Kidney tubule cell (primary cell): Measurements from ENCODE around the gene TEPSIN.
A peak's percentile ranks its signal among the peaks of the same experiment; 100 is the strongest.

Experiments
- DNase-seq: peaks from one replicate; pipeline ENCODE4 v3.0.0-alpha.2; 2018; ENCODE audit warnings: low spot score

TEPSIN gene

GRCh38 chr17:81219476-81220180 lies 19.2 kb downstream of the TEPSIN start:
- no peak for DNase-seq

GRCh38 chr17:81218991-81219390 lies 19.9 kb downstream of the TEPSIN start:
- DNase-seq: no peak

DNA sequence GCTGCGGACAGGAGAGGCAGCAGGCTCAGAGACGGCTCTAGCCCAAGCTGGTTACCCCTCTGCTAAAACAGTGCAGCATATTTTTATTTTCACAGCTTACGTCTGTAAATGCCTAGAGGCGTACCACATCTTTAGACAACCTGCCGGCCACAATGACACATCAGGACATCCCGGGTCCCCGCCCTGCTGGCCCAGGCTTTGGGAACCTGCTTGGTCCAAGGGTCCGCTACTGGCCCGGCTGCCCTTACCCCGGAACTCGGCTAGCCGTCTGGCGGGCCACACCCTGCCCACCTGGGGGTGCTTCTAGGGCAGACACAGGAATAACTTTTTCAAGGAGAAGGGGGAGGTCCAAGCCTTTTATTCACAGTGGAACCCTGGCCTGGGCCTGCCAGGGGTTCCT lies 20.4 kb downstream of the TEPSIN start:
- no peak for DNase-seq

GRCh38 chr17:81217491-81217890 lies 21.4 kb downstream of the TEPSIN start:
- DNase-seq: no peak

DNA sequence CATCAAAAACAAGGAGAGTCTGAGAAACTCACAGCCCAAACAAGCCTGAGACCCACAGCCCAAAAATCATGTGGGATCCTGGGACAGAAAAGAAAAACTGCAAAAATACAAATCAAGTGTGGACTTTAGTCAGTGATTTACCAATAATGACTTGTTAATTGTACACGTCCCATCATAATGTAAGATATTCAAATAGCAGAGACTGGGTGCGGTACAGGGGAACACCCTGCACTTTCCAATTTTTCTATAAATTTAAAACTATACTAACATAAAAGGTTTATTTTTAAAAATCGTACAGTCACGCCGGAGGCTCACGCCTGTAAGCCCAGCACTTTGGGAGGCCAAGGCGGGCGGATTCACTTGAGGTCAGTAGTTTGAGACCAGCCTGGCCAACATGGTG lies 24.9 kb downstream of the TEPSIN start:
- no peak for DNase-seq

DNA sequence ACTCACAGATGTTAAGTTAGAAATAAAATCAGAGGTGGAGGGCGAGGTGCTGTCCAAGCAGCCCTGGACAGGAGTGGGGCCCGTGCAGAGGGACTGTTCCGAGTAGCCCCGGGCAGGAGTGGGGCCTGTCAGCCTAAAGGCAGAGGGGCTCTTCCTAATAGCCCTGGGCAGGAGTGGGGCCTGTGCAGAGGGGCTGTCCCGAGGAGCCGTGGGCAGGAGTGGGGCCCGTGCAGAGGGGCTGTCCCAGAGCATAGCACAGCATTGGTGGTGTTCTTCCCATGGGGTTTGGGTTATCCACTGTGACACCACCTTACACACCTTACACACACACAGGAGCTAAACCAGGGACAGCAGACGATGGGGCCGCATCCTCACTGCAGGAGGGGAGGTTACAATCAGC lies 26.5 kb downstream of the TEPSIN start:
- no peak for DNase-seq

DNA sequence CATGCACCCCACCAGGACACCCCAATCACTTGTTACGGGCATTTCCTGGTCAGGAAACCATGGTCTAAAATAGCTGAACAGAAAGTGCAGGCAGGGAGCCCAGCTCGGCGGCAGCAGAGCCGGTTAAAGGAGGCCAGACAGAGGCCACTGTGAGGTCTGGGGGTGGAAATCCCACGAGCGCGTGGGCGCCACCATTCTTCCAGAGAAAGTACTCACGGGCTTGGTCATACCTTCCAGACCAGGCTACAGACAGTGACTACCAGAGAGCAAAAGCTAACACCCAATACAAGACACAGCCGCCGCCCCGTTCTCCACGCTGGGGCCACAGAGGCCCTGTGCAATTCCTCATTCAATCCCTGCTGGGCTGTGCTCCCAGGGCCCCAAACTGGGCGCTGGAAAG lies 28.0 kb downstream of the TEPSIN start:
- DNase-seq: no peak

DNA sequence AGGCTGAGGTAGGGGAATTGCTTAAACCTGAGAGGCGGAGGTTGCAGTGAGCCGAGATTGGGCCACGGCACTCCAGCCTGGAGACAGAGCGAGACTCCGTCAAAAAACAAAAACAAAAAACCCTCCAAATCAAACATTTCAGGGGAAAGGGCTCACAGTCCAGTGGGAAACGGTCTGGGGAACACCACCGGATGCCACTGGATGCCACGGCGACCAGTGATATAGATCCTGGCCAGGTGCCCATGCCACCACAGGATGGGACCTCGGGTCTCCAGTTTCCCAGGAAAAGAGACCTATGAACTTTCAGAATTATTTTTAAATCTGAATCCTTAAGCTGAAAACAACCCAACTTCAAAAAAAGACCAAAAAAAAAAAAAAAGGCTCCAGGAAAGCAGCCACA lies 28.4 kb downstream of the TEPSIN start:
- no peak for DNase-seq

GRCh38 chr17:81209141-81209540 lies 29.7 kb downstream of the TEPSIN start:
- no peak for DNase-seq

GRCh38 chr17:81208651-81209050 lies 30.2 kb downstream of the TEPSIN start:
- no peak for DNase-seq

DNA sequence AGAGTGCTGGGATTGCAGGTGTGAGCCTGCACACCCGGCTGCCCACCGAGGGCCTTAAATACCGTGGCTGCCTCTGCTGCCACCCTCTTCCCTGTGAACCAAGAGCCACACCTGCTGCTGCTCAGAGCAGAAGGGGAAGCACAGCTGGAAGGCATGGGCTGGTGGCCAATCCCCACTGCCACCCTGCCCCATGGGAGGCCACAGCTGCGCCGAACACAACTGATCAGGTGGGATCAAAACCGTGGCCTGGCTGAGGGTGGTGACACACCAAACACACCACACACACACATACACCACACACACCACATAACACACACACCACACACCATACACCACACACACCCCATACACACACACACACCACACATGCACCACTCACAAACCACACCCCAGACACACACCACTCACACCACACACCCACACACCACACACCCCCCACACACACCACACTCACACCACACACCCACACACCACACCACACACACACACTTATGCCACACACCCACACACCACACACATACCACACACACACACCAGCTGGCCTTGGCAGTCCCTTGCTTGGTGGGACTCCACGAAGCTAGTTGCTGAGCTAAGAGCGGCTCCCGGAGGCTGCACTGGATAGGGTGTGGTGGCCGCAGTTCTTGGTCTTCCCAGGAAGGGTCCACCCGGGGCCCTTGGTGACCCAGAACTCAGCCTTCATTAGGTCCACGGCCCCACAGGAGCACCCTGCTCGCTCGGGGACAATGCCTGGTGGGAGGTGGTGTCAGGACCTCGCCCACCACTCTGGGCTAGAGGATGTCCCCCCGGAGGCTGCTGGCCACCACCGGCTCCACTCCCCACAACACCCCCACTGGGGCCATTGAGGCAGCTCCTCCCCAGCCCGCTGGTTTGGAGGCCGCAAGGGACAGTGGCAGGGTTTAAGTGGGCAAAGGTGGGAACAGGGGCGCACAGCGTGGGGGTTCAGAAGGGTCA lies 31.0 kb downstream of the TEPSIN start:
- no peak for DNase-seq

GRCh38 chr17:81206657-81207056 lies 32.2 kb downstream of the TEPSIN start:
- DNase-seq: no peak

DNA sequence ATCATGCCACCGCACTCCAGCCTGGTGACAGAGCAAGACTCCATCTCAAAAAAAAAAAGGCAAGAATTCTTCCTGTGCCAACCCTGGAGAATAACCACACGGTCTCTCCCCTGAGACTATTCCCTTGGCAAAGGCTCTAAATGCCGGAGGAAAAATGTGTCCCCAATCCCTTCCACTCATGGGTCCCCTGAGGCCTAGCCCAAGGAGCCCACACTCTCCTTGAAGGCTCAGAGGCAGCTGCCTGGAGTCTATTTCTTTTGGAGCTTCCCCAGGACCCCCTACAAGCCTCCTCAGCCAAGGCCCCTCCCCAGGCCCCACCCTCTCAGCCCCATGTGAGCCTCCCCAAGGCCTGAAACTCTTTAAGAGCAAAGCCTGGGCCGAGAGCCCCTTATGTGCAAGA lies 32.7 kb downstream of the TEPSIN start:
- no peak for DNase-seq

DNA sequence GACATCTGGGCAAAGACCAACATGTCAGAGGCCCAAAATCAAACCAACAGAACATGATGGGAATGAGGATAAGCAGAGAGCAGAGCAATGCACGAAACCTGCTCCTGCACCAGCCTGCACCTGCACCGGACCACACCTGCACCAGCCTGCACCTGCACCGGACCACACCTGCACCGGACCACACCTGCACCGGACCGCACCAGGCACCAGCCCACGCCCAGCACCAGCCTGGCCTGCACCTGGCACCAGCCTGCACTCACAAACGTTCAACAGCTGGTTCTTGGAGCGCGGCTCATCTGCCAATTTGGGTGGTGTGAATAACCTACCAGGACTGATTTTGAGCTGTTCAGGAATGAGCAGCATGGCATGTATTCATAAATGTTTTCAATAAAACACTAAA lies 34.3 kb downstream of the TEPSIN start:
- no peak for DNase-seq

- no peak for DNase-seq
Measured at GRCh38 chr17:81203136-81203535, 35.7 kb downstream of the TEPSIN start.

DNA sequence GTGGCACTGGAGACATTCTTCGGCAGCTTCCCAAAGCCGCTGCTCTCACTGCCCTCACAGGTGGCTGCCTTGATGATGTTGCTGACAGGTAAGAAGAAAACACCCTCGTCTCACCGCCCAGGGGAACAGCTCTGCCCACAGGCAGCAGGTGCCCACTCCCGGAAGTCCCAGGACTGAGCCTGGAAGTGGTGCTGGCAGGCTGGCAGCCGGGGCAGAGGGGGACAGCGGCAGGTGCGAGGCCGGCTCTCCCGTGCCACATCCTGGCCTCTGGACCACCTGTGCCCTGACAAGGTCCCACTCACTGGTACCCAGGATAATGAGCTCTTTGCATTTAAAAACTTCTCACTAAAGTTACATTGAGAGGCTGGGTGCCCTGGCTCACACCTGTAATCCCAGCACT lies 36.5 kb downstream of the TEPSIN start:
- DNase-seq: no peak

DNA sequence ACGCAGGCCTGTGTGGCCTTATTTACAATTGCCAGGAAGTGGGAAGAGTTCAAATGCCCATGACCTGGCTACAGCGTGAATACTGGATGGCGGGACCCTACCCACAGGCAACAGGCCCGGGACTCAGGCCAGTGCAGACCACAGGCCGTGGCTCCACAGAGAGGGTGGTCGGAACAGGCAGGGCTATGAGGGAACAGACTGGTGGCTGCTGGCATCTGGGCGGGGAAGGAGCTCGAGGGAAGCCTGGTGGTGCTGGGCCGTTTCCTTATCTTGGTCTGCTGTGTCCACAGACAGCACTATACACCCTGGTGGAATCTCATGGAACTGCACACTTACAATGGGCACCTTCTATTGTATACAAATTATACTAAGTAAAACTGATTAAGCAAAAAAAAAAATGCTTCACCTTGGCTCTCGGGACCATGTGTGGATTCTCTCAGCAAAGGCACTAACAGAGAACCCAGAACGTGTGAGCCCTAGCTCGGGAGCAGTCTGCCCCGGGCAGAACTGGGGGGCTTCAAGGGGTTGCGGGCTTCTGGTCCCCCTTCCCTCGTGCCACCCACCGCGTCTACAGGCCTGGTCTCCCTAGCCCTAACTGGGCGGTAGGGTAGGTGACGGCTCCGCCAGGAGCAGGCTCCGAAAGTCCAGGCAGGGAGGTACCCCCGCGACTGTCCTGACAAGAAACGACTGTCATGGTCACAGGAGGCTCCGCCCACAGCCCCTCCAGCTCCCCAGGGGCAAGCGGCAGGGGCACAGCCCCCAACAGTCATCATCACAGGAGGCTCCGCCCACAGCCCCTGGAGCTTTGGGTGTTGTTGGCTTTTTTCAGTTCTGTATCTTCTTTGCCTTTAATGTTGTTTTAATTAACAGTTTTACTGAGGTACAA lies 37.9 kb downstream of the TEPSIN start:
- peak; percentile 58 for DNase-seq

DNA sequence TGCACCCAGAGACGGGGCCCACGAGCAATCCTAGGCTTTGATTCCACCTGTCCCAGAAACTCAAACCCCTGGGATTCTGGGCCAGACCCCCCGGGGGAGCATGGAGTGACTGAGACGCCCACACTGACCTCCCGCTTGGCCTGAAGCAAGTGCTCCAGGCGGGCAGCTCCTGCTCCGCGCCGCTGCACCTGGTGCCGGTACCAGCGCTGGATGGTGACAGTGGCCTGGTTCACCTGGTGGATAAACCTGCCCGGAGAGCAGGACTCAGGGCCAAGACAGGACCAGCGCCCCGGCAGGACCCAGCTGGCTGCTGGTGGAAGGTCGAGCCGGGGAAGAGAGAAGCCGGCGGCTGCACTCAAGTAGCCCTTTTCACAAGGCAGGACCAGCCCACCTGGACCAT lies 38.7 kb downstream of the TEPSIN start:
- DNase-seq: no peak

DNA sequence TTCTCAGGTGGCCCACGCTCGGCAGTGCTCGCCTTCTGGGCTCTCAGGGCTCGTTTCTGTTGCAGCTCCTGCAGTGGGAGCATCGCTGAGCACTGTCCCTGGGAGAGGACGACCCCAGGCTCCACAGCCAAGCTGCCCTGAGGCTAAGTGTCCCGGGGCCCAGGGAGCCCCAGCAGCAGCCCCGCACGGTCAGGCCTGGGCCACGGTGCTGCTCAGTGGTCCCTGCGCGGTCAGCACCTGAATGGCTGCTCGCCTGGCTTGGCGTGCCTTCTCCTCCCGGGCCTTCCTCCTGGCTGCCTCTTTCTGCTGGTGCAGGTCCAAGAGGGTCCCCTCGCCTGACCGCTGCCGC lies 39.4 kb downstream of the TEPSIN start:
- no peak for DNase-seq

- DNase-seq: no peak
Measured at GRCh38 chr17:81198826-81199481, 39.9 kb downstream of the TEPSIN start.

DNA sequence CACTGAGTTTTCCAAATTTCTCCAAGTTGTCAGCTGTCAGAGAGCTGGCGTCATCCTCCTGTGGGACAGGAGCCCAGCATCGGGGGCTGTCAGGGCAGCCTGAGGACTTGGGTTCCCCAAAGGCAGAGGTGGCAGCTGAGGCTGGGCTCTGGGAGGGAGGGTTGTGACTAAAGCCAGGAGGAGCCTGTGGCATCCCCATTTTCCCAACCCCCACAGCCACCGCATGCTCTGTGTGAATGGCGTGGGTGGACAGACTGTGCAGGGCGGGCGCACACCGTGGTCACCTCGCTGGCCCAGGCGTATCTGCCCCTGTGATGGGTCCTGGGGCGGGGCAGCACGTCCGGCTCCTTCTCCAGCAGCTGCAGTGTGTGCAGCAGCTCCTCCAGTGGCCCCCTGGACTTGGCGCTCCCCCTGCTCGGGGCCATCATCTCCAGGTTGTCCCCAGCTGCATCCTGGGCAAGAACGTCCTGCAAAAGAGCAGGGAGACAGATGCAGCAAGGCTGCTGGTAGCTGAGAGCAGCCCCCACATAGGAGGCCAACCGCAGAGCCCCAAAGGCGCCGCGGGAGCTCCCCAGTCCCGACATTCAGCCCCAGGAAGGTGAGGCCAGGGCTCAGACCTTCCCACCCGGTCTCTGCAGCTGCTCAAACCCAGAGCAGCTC lies 40.9 kb downstream of the TEPSIN start:
- no peak for DNase-seq
